ENCODE results near the gene ELOF1. TPM values are rescaled to one million over a fixed set of nuclear protein-coding genes. Genes with fewer than 3 reads are reported as not detected.

ELOF1 gene
- total RNA-seq, 1 donor from 2014 or later, result 37.7 TPM

- no peak for TF ChIP-seq CTCF (IDR thresholded peaks at IDR 0.05)
- no peak overlapping the region for H3K27ac Mint-ChIP-seq (ENCODE audit: unreplicated experiment)
- H3K9me3 Mint-ChIP-seq (ENCODE audit: low read depth), result no peaks in the 10 kb centered on the region
- H3K36me3 Mint-ChIP-seq (ENCODE audit: low read depth), result peaks cover 11% of the 10 kb centered on the region
- H3K4me1 Mint-ChIP-seq (ENCODE audit: low read depth), result peaks cover 30% of the 10 kb centered on the region
- no peak for DNase-seq (ENCODE audit: low spot score)
- H3K27me3 Mint-ChIP-seq (ENCODE audit: low read depth), result no peaks in the 10 kb centered on the region
- no peak overlapping the region for H3K4me3 Mint-ChIP-seq (ENCODE audit: unreplicated experiment)
These were observed 17.8 kb downstream of the ELOF1 start for GRCh38 chr19:11541238-11541637.

GRCh38 chr19:11540645-11541044, 18.4 kb downstream of the ELOF1 start:
- peaks cover 27% of the 10 kb centered on the region for H3K4me1 Mint-ChIP-seq (ENCODE audit: low read depth)
- DNase-seq (ENCODE audit: low spot score), result no peak
- no peaks in the 10 kb centered on the region for H3K27me3 Mint-ChIP-seq (ENCODE audit: low read depth)
- H3K9me3 Mint-ChIP-seq (ENCODE audit: low read depth), result no peaks in the 10 kb centered on the region
- H3K4me3 Mint-ChIP-seq (ENCODE audit: unreplicated experiment), result peak overlapping the region; percentile 67
- H3K36me3 Mint-ChIP-seq (ENCODE audit: low read depth), result peaks cover 7% of the 10 kb centered on the region
- peak overlapping the region; percentile 59 for H3K27ac Mint-ChIP-seq (ENCODE audit: unreplicated experiment)
- no peak for TF ChIP-seq CTCF (IDR thresholded peaks at IDR 0.05)

DNA sequence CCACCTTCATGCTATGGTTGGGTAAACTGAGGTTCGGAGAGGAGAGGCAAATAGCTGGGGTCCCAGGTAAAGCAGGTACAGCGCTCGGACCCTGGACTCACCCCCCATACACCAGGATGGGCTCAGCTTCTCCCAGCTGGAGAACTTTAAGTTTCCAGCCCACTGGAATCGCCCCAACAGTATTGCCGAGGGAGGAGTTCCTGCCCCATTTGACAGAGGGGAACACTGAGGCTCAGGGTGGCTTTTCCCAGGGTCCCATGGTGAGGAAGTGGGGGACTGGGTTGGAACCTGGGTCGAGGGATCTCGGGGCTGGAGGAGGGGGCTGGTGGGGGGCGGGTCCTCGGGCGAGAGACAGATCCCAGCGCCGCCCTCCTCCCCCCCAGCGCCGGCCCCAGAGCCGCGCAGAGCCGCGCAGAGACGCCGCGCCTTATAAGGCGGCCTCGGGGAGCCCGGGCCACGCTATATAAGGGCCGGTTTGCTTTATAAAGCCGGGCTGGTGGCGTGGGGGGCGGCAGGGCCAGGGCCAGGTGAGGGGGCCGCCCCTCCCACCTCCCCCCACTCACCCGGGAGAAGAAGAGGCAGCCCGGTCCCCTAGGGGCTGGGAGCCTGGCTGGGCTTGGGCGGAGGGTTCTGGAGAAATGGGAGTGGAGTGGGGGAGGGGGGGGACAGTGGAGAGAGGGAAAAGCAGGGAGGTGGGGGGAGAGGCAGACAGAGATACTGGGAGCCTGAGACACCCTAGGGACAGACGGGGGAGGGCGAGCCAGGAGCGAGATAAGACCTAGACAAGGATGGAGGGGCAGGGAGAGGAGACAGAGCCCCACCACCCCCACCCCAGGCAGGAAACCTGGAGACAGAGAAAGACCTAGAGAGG, 19.3 kb downstream of the ELOF1 start:
- peaks cover 28% of the 10 kb centered on the region for H3K4me1 Mint-ChIP-seq (ENCODE audit: low read depth)
- peak overlapping the region; percentile 78 for H3K4me3 Mint-ChIP-seq (ENCODE audit: unreplicated experiment)
- peaks cover 5% of the 10 kb centered on the region for H3K36me3 Mint-ChIP-seq (ENCODE audit: low read depth)
- TF ChIP-seq CTCF (IDR thresholded peaks at IDR 0.05), result no peak
- peak overlapping the region; percentile 89 for H3K27ac Mint-ChIP-seq (ENCODE audit: unreplicated experiment)
- H3K27me3 Mint-ChIP-seq (ENCODE audit: low read depth), result no peaks in the 10 kb centered on the region
- H3K9me3 Mint-ChIP-seq (ENCODE audit: low read depth), result no peaks in the 10 kb centered on the region
- no peak for DNase-seq (ENCODE audit: low spot score)

DNA sequence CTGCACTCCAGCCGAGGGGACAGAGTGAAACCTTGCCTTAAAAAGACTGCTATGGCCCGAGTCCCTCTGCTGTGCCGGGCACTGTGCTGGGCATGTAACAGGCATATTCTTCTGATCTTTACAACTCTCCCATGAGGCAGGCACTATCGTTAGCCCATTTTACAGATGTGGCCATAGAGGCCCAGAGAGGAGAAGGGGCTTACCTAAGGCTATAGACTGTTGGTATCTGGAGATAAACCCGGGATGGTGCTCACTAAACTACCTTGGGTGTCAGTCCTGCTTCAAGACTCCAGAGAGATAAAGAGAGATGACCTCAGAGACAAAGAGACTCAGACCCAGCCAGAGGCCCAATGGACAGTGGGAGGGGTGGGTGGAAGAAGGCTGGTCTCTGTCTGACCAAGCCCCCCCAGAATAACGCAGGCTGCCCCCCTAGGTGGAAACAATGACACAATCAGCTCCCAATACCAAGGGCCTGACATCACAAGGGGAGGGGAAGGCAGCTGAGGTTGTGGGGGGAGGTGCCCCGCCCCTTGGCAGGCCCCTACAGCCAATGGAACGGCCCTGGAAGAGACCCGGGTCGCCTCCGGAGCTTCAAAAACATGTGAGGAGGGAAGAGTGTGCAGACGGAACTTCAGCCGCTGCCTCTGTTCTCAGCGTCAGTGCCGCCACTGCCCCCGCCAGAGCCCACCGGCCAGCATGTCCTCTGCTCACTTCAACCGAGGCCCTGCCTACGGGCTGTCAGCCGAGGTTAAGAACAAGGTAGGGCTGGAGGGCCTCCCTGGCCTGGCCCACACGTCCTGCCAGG, 20.6 kb downstream of the ELOF1 start, which contains the start of gene CNN1:
Gene CNN1, plus strand, starts transcription at position 620 of the 805 bp plus-strand sequence. Its CDS starts 77 bp downstream, at position 697.
- DNase-seq (ENCODE audit: low spot score), result no peak
- Mint-ChIP-seq H3K36me3 (ENCODE audit: low read depth) (no peaks in the 10 kb centered on the region), H3K4me1 (ENCODE audit: low read depth) (peaks cover 31% of the 10 kb centered on the region), H3K27ac (ENCODE audit: unreplicated experiment) (peak within 1 kb of the TSS; percentile 89), H3K9me3 (ENCODE audit: low read depth) (no peaks in the 10 kb centered on the region), H3K27me3 (ENCODE audit: low read depth) (no peaks in the 10 kb centered on the region), H3K4me3 (ENCODE audit: unreplicated experiment) (peak within 1 kb of the TSS; percentile 78)
- TF ChIP-seq CTCF (IDR thresholded peaks at IDR 0.05), result no peak

All from chondrocyte (in vitro differentiated cells).